Measurements from ENCODE around the gene GATC.

- TF ChIP-seq CTCF (IDR thresholded peaks at IDR 0.05), result no peak
- no peak for TF ChIP-seq POLR2A (IDR thresholded peaks at IDR 0.05)
- TF ChIP-seq POLR2AphosphoS5 (IDR thresholded peaks at IDR 0.05), result no peak
- no peak for TF ChIP-seq EP300 (IDR thresholded peaks at IDR 0.05)
Observed at GRCh38 chr12:120496413-120497340, 50.4 kb downstream of the GATC start.
